SK-N-SH (cell line): ENCODE results near the gene PTPRD. TPM values are rescaled to one million over a fixed set of nuclear protein-coding genes. Genes with fewer than 3 reads are reported as not detected.

Source experiments
- CTCF ChIA-PET: fragments of 300-600, 350-600 bp; formaldehyde crosslinking; extraction: SDS; loops from one replicate; lab custom pipeline; 2021; lab: Yijun Ruan, JAX
- POLR2A ChIA-PET: fragments of 350-600 bp; sonication (Branson Sonifier 250); formaldehyde crosslinking; extraction: SDS; loops from one replicate; lab custom pipeline; 2020; ENCODE audit warnings: antibody characterized with exemption, inconsistent platforms; lab: Yijun Ruan, JAX
- DNase-seq: peaks from one replicate; pipeline ENCODE4 v3.0.0; 2012
- H2AFZ ChIP-seq: fragments of 200-600 bp; sonication (generic); 2 replicates; pipeline ENCODE4 v1.8.1; 2016; ENCODE audit warnings: antibody characterized with exemption, mild to moderate bottlenecking, low read depth
- H3F3A ChIP-seq: fragments of 200-600 bp; sonication (generic); replicated peaks from 2 replicates; pipeline ENCODE3; 2016; ENCODE audit warnings: antibody characterized with exemption, mild to moderate bottlenecking; ENCODE audit not compliant: insufficient read depth
- H3K27ac ChIP-seq, 2 experiments: fragments of 200-500 bp in 1 of 2; fragments of 200-600 bp in 1 of 2; sonication (Bioruptor generic) in 1 of 2; sonication (generic), shearing (Covaris generic) in 1 of 2; 2 replicates each; pipeline versions ENCODE4 v1.5.1 to v1.6.1; 2014 to 2016; ENCODE audit warnings: low read depth in 2 of 2, inconsistent platforms in 1 of 2, low read length in 1 of 2, mild to moderate bottlenecking in 1 of 2, mixed read lengths in 1 of 2
- H3K27me3 ChIP-seq: fragments of 200-600 bp; sonication (generic), shearing (Covaris generic); 2 replicates; pipeline ENCODE4 v1.6.1; 2016; ENCODE audit warnings: mixed run types; ENCODE audit not compliant: insufficient read depth
- H3K36me3 ChIP-seq, 2 experiments: fragments of 200-500 bp in 1 of 2; fragments of 200-600 bp in 1 of 2; sonication (Bioruptor generic) in 1 of 2; sonication (generic) in 1 of 2; replicated peaks in 1 of 2; 2 replicates each; pipeline versions ENCODE3 to v1.5.1; 2014 to 2016; ENCODE audit warnings: low read length in 1 of 2, mild to moderate bottlenecking in 1 of 2; ENCODE audit not compliant: insufficient read depth in 2 of 2, control insufficient read depth in 1 of 2
- H3K4me1 ChIP-seq, 2 experiments: fragments of 200-500 bp in 1 of 2; fragments of 200-600 bp in 1 of 2; sonication (Bioruptor generic) in 1 of 2; sonication (generic), shearing (Covaris generic) in 1 of 2; 2 replicates each; pipeline versions ENCODE4 v1.5.1 to v1.6.1; 2014 to 2016; ENCODE audit warnings: low read depth in 1 of 2, low read length in 1 of 2, mixed run types in 1 of 2; ENCODE audit not compliant: insufficient read depth in 2 of 2, control insufficient read depth in 1 of 2
- H3K4me2 ChIP-seq: fragments of 200-600 bp; sonication (generic), shearing (Covaris generic); 2 replicates; pipeline ENCODE4 v1.6.1; 2017; ENCODE audit warnings: mixed run types
- H3K4me3 ChIP-seq, 2 experiments: fragments of 200-500 bp in 1 of 2; fragments of 200-600 bp in 1 of 2; sonication (Bioruptor generic) in 1 of 2; sonication (generic), shearing (Covaris generic) in 1 of 2; 2 replicates each; pipeline versions ENCODE4 v1.5.1 to v1.8.1; 2014 to 2016; ENCODE audit warnings: low read depth in 2 of 2, inconsistent platforms in 1 of 2, low read length in 1 of 2, mild to moderate bottlenecking in 1 of 2, mixed read lengths in 1 of 2, moderate library complexity in 1 of 2
- H3K79me2 ChIP-seq: fragments of 200-600 bp; sonication (generic); 2 replicates; pipeline ENCODE4 v1.8.1; 2017; ENCODE audit warnings: mild to moderate bottlenecking; ENCODE audit not compliant: insufficient read depth
- H3K9ac ChIP-seq: fragments of 200-600 bp; sonication (generic); 2 replicates; pipeline ENCODE4 v1.6.1; 2017; ENCODE audit warnings: mixed run types
- H3K9me2 ChIP-seq: fragments of 200-600 bp; sonication (generic); 2 replicates; pipeline ENCODE4 v1.6.1; 2017; ENCODE audit warnings: mixed run types
- H3K9me3 ChIP-seq: fragments of 200-600 bp; sonication (generic); 2 replicates; pipeline ENCODE4 v1.6.1; 2017; ENCODE audit warnings: mixed run types, mild to moderate bottlenecking, moderate library complexity
- H4K20me1 ChIP-seq: fragments of 200-600 bp; sonication (generic); 2 replicates; pipeline ENCODE4 v1.6.1; 2017; ENCODE audit warnings: mild to moderate bottlenecking, mixed run types; ENCODE audit not compliant: insufficient read depth
- CHD2 ChIP-seq: fragments of 150-350 bp; IDR thresholded peaks from 2 replicates; pipeline ENCODE4 v1.6.1; 2018; ENCODE audit warnings: low read length; ENCODE audit not compliant: partially characterized antibody
- EP300 ChIP-seq, 2 experiments: IDR thresholded peaks; 2 replicates each; pipeline versions ENCODE4 v1.4.0 to v1.6.1; 2012; ENCODE audit warnings: borderline replicate concordance in 1 of 2, low read depth in 1 of 2, low read length in 1 of 2
- EZH2phosphoT487 ChIP-seq: fragments of 200-600 bp; sonication (generic); IDR thresholded peaks from 2 replicates; pipeline ENCODE4 v1.6.1; 2017; ENCODE audit warnings: low read depth, mixed run types, mild to moderate bottlenecking, antibody characterized with exemption, moderate library complexity, borderline replicate concordance
- FOXJ3 ChIP-seq: sonication (generic); formaldehyde crosslinking; IDR thresholded peaks from 2 replicates; pipeline ENCODE4 v1.5.1; 2020; ENCODE audit warnings: mild to moderate bottlenecking, missing genetic modification reagents
- GABPA ChIP-seq: IDR thresholded peaks from 2 replicates; pipeline ENCODE4 v1.4.0; 2012; ENCODE audit warnings: low read depth, mild to moderate bottlenecking
- GATA2 ChIP-seq: sonication (generic); formaldehyde crosslinking; IDR thresholded peaks from 2 replicates; pipeline ENCODE4 v1.5.0; 2020; ENCODE audit warnings: mild to moderate bottlenecking, missing genetic modification reagents
- JUND ChIP-seq: IDR thresholded peaks from 2 replicates; pipeline ENCODE4 v1.4.0; 2012
- MXI1 ChIP-seq: IDR thresholded peaks from 2 replicates; pipeline ENCODE4 v1.6.1; 2012; ENCODE audit warnings: mild to moderate bottlenecking, low read depth, low read length, improper control_type of control experiment
- NRF1 ChIP-seq: IDR thresholded peaks from 2 replicates; pipeline ENCODE4 v1.6.1; 2012; ENCODE audit warnings: low read depth, mild to moderate bottlenecking, low read length
- RCOR1 ChIP-seq: fragments of 150-350 bp; IDR thresholded peaks from 2 replicates; pipeline ENCODE4 v1.6.1; 2017; ENCODE audit warnings: antibody characterized with exemption, low read length
- SIN3A ChIP-seq: IDR thresholded peaks from 2 replicates; pipeline ENCODE4 v1.6.1; 2012; ENCODE audit warnings: low read depth, mild to moderate bottlenecking, low read length, moderate library complexity, borderline replicate concordance
- TAF1 ChIP-seq: IDR thresholded peaks from 2 replicates; pipeline ENCODE4 v1.6.1; 2012; ENCODE audit warnings: low read depth, mild to moderate bottlenecking, low read length, moderate library complexity, borderline replicate concordance
- TCF12 ChIP-seq: IDR thresholded peaks from 2 replicates; pipeline ENCODE4 v1.4.0; 2012
- TEAD4 ChIP-seq: IDR thresholded peaks from 2 replicates; pipeline ENCODE4 v1.4.0; 2012; ENCODE audit warnings: mild to moderate bottlenecking, borderline replicate concordance; ENCODE audit not compliant: insufficient read depth
- USF2 ChIP-seq: fragments of 150-350 bp; IDR thresholded peaks from 2 replicates; pipeline ENCODE4 v1.6.1; 2017; ENCODE audit warnings: antibody characterized with exemption, low read length, low read depth, borderline replicate concordance
- WGBS: methylation state at CpG from one replicate; pipeline ENCODE4 v1.1.6; 2017; ENCODE audit warnings: low lambda C conversion rate; 5-methylcytosine and 5-hydroxymethylcytosine counted together
- polyA plus RNA-seq, 3 experiments: library from polyadenylated mRNA; depleted of rRNA; stranded (reverse); fragments of >200 nt; gene quantifications; 2 replicates each; pipeline ENCODE4 v1.2.3, GENCODE V29; 2012
- TF ChIP-seq, protein P1 (sequence below): IDR thresholded peaks from 2 replicates; pipeline ENCODE4 v1.6.1; 2012; ENCODE audit warnings: mild to moderate bottlenecking, low read depth, low read length, moderate library complexity
- TF ChIP-seq, protein P2 (sequence below): fragments of 200-600 bp; sonication (generic); IDR thresholded peaks from 2 replicates; pipeline ENCODE4 v1.6.1; 2017; ENCODE audit warnings: antibody characterized with exemption, mild to moderate bottlenecking, moderate library complexity

PTPRD gene
- polyA plus RNA-seq, 1 of the 3 experiments (the other 2 are of a cell fraction) = 0.15 TPM

- H3K27ac ChIP-seq = no peak overlapping the region
- H3F3A ChIP-seq = no peaks in the 10 kb centered on the region
- DNase-seq = no peak
- no peaks in the 10 kb centered on the region for H3K79me2 ChIP-seq
- ChIA-PET CTCF (interaction anchor here (0.8 kb wide), 1 partner anchor 10 kb away, joined by 3 read pairs; no protein-coding TSS in a partner anchor), POLR2A (no interaction called here)
- H3K4me2 ChIP-seq = no peak overlapping the region
- no peaks in the 10 kb centered on the region for H4K20me1 ChIP-seq
- H3K9me2 ChIP-seq = no peaks in the 10 kb centered on the region
- 67% methylated on average over 1 of the region's 1 CpG for WGBS
- no peak overlapping the region for H3K4me3 ChIP-seq
- H3K27me3 ChIP-seq = no peaks in the 10 kb centered on the region
- no peak for TF ChIP-seq RCOR1
- no peak for TF ChIP-seq TAF1
- TF ChIP-seq JUND = no peak
- TF ChIP-seq MXI1 = no peak
- TF ChIP-seq, protein P1, sequence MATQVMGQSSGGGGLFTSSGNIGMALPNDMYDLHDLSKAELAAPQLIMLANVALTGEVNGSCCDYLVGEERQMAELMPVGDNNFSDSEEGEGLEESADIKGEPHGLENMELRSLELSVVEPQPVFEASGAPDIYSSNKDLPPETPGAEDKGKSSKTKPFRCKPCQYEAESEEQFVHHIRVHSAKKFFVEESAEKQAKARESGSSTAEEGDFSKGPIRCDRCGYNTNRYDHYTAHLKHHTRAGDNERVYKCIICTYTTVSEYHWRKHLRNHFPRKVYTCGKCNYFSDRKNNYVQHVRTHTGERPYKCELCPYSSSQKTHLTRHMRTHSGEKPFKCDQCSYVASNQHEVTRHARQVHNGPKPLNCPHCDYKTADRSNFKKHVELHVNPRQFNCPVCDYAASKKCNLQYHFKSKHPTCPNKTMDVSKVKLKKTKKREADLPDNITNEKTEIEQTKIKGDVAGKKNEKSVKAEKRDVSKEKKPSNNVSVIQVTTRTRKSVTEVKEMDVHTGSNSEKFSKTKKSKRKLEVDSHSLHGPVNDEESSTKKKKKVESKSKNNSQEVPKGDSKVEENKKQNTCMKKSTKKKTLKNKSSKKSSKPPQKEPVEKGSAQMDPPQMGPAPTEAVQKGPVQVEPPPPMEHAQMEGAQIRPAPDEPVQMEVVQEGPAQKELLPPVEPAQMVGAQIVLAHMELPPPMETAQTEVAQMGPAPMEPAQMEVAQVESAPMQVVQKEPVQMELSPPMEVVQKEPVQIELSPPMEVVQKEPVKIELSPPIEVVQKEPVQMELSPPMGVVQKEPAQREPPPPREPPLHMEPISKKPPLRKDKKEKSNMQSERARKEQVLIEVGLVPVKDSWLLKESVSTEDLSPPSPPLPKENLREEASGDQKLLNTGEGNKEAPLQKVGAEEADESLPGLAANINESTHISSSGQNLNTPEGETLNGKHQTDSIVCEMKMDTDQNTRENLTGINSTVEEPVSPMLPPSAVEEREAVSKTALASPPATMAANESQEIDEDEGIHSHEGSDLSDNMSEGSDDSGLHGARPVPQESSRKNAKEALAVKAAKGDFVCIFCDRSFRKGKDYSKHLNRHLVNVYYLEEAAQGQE = no peak
- no peaks in the 10 kb centered on the region for H3K36me3 ChIP-seq
- H3K4me1 ChIP-seq = no peaks in the 10 kb centered on the region
- H3K9me3 ChIP-seq = no peaks in the 10 kb centered on the region
- H3K9ac ChIP-seq = no peak overlapping the region
- no peak overlapping the region for H2AFZ ChIP-seq
Observed at GRCh38 chr9:8394341-8394740, 2218.5 kb downstream of the PTPRD start.

DNA sequence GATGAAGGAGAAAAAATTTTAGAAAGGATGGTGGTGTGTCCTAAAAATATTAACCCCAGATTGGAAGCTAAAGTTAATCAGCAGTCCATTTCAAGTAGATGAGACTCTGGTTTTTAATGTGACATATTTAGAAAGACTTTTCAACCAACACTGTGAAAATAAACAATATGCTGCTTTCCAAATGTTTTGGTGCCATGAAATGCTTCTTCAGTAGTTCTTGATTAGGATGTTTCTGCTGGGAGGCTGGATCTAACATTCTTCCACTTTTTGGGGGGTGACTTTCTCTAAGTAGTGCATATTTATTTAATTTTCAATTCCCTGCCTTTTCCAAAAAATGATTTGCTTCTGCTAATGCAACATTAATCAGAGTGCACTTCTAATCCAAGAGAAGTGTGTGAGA, 2219.9 kb downstream of the PTPRD start:
- no peak for DNase-seq
- Histone ChIP-seq H3K27ac (no peak overlapping the region), H3K27me3 (no peaks in the 10 kb centered on the region), H2AFZ (no peak overlapping the region), H3K4me3 (no peak overlapping the region), H4K20me1 (no peaks in the 10 kb centered on the region), H3K79me2 (no peaks in the 10 kb centered on the region)
- ChIA-PET POLR2A (no interaction called here), CTCF (no interaction called here)
- TF ChIP-seq EP300 (IDR thresholded peaks at IDR 0.05; ENCODE audit: borderline replicate concordance in 1 of 2, low read depth in 1 of 2, low read length in 1 of 2) (no peak), RCOR1 (no peak), USF2 (no peak), GATA2 (CRISPR knock-in tag) (no peak), TAF1 (no peak), CHD2 (no peak), FOXJ3 (CRISPR knock-in tag) (no peak), NRF1 (no peak), TCF12 (no peak), EZH2phosphoT487 (no peak), TEAD4 (no peak), GABPA (no peak), SIN3A (no peak)
- TF ChIP-seq, protein P2, sequence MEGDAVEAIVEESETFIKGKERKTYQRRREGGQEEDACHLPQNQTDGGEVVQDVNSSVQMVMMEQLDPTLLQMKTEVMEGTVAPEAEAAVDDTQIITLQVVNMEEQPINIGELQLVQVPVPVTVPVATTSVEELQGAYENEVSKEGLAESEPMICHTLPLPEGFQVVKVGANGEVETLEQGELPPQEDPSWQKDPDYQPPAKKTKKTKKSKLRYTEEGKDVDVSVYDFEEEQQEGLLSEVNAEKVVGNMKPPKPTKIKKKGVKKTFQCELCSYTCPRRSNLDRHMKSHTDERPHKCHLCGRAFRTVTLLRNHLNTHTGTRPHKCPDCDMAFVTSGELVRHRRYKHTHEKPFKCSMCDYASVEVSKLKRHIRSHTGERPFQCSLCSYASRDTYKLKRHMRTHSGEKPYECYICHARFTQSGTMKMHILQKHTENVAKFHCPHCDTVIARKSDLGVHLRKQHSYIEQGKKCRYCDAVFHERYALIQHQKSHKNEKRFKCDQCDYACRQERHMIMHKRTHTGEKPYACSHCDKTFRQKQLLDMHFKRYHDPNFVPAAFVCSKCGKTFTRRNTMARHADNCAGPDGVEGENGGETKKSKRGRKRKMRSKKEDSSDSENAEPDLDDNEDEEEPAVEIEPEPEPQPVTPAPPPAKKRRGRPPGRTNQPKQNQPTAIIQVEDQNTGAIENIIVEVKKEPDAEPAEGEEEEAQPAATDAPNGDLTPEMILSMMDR = no peak
- TF ChIP-seq, all 33 proteins: peak for 0
- no peak overlapping the region for H3K4me2 ChIP-seq
- H3K9me2 ChIP-seq = no peaks in the 10 kb centered on the region
- no peak overlapping the region for H3K9ac ChIP-seq
- no peaks in the 10 kb centered on the region for H3K9me3 ChIP-seq
- no peaks in the 10 kb centered on the region for H3F3A ChIP-seq
- no peaks in the 10 kb centered on the region for H3K36me3 ChIP-seq
- H3K4me1 ChIP-seq = no peaks in the 10 kb centered on the region
